Measurements from ENCODE around the gene ABCA6. TPM values are rescaled to one million over a fixed set of nuclear protein-coding genes. Genes with fewer than 3 reads are reported as not detected.

ABCA6 gene
- total RNA-seq, 2 experiments from 2014 or later, result 5.2 to 26.5 TPM

DNA sequence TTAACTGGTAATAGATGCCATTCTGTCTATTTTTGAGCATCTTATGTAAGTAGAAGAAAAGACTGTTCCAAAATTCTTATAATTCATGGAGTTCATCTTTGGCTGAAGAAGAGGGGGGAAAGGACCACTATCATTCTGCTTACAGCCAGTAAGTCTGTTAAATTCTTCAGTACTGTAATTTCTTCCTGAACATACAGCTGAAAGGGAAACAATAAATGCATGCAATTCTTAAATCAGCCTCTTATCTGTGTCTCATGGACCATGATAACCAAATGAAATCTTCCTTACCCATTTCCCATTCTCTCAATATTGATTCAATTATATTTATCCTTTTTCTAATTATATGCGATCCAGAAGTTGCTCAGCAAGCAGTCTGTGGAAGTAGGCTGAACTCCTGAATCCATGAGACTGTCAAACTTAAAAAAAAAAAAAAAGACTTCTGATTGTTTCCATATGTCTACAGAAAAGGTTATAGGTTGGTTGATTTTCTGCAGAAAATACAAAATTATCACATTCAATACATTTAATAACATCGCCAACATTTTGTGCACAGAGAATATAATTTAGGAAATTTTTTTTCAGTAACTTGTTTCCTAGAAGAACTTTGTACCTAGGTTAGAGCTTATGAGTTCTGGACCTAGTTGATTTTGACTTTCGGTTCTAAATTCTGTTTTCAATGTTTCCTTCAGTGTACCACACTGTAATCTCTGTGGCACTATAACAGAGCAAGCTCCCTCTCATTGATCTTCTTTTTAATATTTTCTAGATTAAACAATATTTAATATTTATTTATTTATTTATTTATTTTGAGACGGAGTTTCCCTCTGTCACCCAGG is 79.8 kb downstream of the ABCA6 start:
- POLR2A ChIA-PET, result interaction anchor here (0.7 to 1.2 kb wide), 5 partner anchors 20 to 282 kb away, joined by 3 read pairs; no protein-coding TSS in a partner anchor
- CTCF ChIA-PET (ENCODE audit: unreplicated experiment), result no interaction called here
- Histone ChIP-seq H3K4me2 (ENCODE audit: low read length) (peak overlapping the region; percentile 39), H3K36me3 (ENCODE audit: insufficient read depth, low read length) (no peaks in the 10 kb centered on the region), H2AFZ (ENCODE audit: low read length) (peak overlapping the region; percentile 68), H4K20me1 (ENCODE audit: insufficient read depth, low read length) (no peaks in the 10 kb centered on the region), H3K4me3 (ENCODE audit: low read depth, low read length, poor library complexity, severe bottlenecking) (no peak overlapping the region), H3K27ac (ENCODE audit: low read depth, low read length, poor library complexity, severe bottlenecking) (no peak overlapping the region), H3K4me1 (ENCODE audit: insufficient read depth, low read length, poor library complexity, severe bottlenecking) (peaks cover 28% of the 10 kb centered on the region), H3K79me2 (ENCODE audit: insufficient read depth, low read depth, low read length) (no peaks in the 10 kb centered on the region), H3K9me3 (ENCODE audit: low read length) (no peaks in the 10 kb centered on the region), H3K9me2 (ENCODE audit: insufficient read depth, low read length) (no peaks in the 10 kb centered on the region)
- intact Hi-C loops (cut with micrococcal nuclease; ENCODE audit: unreplicated experiment), result loop anchor here (5.0 to 10.0 kb wide), 2 partner anchors 55 to 287 kb away; no protein-coding TSS in a partner anchor
- no peak for DNase-seq (ENCODE audit: low spot score)
- no TSS peak for BruUV-seq (replicated peaks)
- TF ChIP-seq, protein P1, sequence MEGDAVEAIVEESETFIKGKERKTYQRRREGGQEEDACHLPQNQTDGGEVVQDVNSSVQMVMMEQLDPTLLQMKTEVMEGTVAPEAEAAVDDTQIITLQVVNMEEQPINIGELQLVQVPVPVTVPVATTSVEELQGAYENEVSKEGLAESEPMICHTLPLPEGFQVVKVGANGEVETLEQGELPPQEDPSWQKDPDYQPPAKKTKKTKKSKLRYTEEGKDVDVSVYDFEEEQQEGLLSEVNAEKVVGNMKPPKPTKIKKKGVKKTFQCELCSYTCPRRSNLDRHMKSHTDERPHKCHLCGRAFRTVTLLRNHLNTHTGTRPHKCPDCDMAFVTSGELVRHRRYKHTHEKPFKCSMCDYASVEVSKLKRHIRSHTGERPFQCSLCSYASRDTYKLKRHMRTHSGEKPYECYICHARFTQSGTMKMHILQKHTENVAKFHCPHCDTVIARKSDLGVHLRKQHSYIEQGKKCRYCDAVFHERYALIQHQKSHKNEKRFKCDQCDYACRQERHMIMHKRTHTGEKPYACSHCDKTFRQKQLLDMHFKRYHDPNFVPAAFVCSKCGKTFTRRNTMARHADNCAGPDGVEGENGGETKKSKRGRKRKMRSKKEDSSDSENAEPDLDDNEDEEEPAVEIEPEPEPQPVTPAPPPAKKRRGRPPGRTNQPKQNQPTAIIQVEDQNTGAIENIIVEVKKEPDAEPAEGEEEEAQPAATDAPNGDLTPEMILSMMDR (conservative IDR thresholded peaks at IDR 0.05; ENCODE audit: low read length), result no peak
- TF ChIP-seq EZH2phosphoT487 (IDR thresholded peaks at IDR 0.05; ENCODE audit: borderline replicate concordance, low read depth, low read length), result no peak

DNA sequence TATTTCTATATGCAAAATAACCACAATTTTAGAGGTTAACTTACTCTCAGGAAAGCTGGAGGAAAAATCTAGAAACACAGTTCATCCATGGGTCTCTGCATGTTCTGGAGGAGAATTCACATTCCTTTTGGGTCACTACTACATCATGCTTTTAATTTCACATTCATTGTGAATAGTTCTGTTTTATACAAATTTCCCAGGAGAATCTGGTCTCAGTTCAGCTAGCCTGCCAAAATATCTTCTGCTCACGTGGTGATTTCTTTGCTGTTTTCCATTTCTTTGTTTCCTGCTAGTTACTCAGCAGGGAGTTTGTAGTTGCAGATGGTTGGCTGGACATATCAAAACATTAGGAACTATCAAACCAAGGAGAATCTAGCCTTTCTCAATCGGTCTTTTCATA is 80.9 kb downstream of the ABCA6 start, which contains the start of gene ABCA9:
Gene ABCA9 (minus strand): TSS at position 106 of the 400 bp plus-strand sequence. CDS start 9,801 bp downstream, outside the sequence.
- TF ChIP-seq, protein P1 (conservative IDR thresholded peaks at IDR 0.05; ENCODE audit: low read length), result no peak
- no peak for TF ChIP-seq EZH2phosphoT487 (IDR thresholded peaks at IDR 0.05; ENCODE audit: borderline replicate concordance, low read depth, low read length)
- Histone ChIP-seq H3K4me3 (ENCODE audit: low read depth, low read length, poor library complexity, severe bottlenecking) (peak within 1 kb of the TSS; percentile 20), H3K9me3 (ENCODE audit: low read length) (no peaks in the 10 kb centered on the region), H3K36me3 (ENCODE audit: insufficient read depth, low read length) (no peaks in the 10 kb centered on the region), H3K4me1 (ENCODE audit: insufficient read depth, low read length, poor library complexity, severe bottlenecking) (peaks cover 28% of the 10 kb centered on the region), H3K27ac (ENCODE audit: low read depth, low read length, poor library complexity, severe bottlenecking) (no peak within 1 kb of the TSS), H3K4me2 (ENCODE audit: low read length) (peak within 1 kb of the TSS; percentile 61), H4K20me1 (ENCODE audit: insufficient read depth, low read length) (no peaks in the 10 kb centered on the region), H3K9me2 (ENCODE audit: insufficient read depth, low read length) (no peaks in the 10 kb centered on the region), H3K79me2 (ENCODE audit: insufficient read depth, low read depth, low read length) (no peaks in the 10 kb centered on the region), H2AFZ (ENCODE audit: low read length) (peak within 1 kb of the TSS; percentile 68)
- DNase-seq (ENCODE audit: low spot score), result no peak
- no TSS peak for BruUV-seq (replicated peaks)
- POLR2A ChIA-PET, result interaction anchor here (0.6 kb wide), 1 partner anchor 888 kb away, joined by 3 read pairs; no protein-coding TSS in a partner anchor
- CTCF ChIA-PET (ENCODE audit: unreplicated experiment), result no interaction called here
- intact Hi-C loops (cut with micrococcal nuclease; ENCODE audit: unreplicated experiment), result loop anchor here (5.0 to 10.0 kb wide), 2 partner anchors 56 to 286 kb away; no protein-coding TSS in a partner anchor
